ENCODE data around the gene KRCC1.
A peak's percentile ranks its signal among the peaks of the same experiment; 100 is the strongest.
"Not testable (repeated sequence)": the region's sequence is repeated elsewhere in the genome, so short reads cannot be mapped to it uniquely, and the experiment has no call there.

Gene KRCC1

GRCh38 chr2:88024509-88024908 lies 31.1 kb downstream of the KRCC1 start:
- H3K27ac ChIP-seq, result no peak overlapping the region
- TF ChIP-seq CTCF (conservative IDR thresholded peaks at IDR 0.05), result no peak
- no peak for TF ChIP-seq ZFX (IDR thresholded peaks at IDR 0.05)

- no peak overlapping the region for H3K27ac ChIP-seq
- TF ChIP-seq CTCF (conservative IDR thresholded peaks at IDR 0.05) (no peak), ZFX (IDR thresholded peaks at IDR 0.05) (no peak)
Observed at GRCh38 chr2:88022669-88022921, 33.0 kb downstream of the KRCC1 start.

GRCh38 chr2:88019985-88020384 lies 35.6 kb downstream of the KRCC1 start:
- H3K27ac ChIP-seq, result no peak overlapping the region
- no peak for TF ChIP-seq CTCF (conservative IDR thresholded peaks at IDR 0.05)

- no peak overlapping the region for H3K27ac ChIP-seq
- TF ChIP-seq CTCF (conservative IDR thresholded peaks at IDR 0.05), result no peak
Observed at GRCh38 chr2:88018909-88019308, 36.7 kb downstream of the KRCC1 start.

- H3K27ac ChIP-seq, result not testable (repeated sequence)
Observed at GRCh38 chr2:88018077-88018805, 37.3 kb downstream of the KRCC1 start.

GRCh38 chr2:88017780-88018038 lies 37.9 kb downstream of the KRCC1 start:
- H3K27ac ChIP-seq, result peak overlapping the region; percentile 100; the same call in 1 of the 2 replicates

GRCh38 chr2:88016960-88017779 lies 38.4 kb downstream of the KRCC1 start:
- peak overlapping the region; percentile 100 for H3K27ac ChIP-seq
- TF ChIP-seq CTCF (conservative IDR thresholded peaks at IDR 0.05) (no peak), ZFX (IDR thresholded peaks at IDR 0.05) (no peak)

GRCh38 chr2:88016086-88016959 lies 39.3 kb downstream of the KRCC1 start, which contains the start of gene RNU2-63P:
Gene RNU2-63P (minus strand): TSS chr2:88016547.
- TF ChIP-seq ZFX (IDR thresholded peaks at IDR 0.05) (no peak), CTCF (conservative IDR thresholded peaks at IDR 0.05) (no peak)
- peak within 1 kb of the TSS; percentile 100 for H3K27ac ChIP-seq
